Brain pericyte (primary cell): Measurements from ENCODE around the gene PGS1.

ENCODE experiments used
- DNase-seq: peaks from one replicate; pipeline ENCODE4 v3.0.0-alpha.2; 2012; ENCODE audit warnings: low read depth, low spot score

PGS1 gene

GRCh38 chr17:78472035-78472905 lies 93.8 kb downstream of the PGS1 start:
- no peak for DNase-seq

- DNase-seq = no peak
Measured at GRCh38 chr17:78473951-78474613, 95.6 kb downstream of the PGS1 start.
